ENCODE measurements around the gene NTN1. TPM values are rescaled to one million over a fixed set of nuclear protein-coding genes. Genes with fewer than 3 reads are reported as not detected.

Gene NTN1
- total RNA-seq, 1 donor from 2014 or later = 1.1 TPM

DNA sequence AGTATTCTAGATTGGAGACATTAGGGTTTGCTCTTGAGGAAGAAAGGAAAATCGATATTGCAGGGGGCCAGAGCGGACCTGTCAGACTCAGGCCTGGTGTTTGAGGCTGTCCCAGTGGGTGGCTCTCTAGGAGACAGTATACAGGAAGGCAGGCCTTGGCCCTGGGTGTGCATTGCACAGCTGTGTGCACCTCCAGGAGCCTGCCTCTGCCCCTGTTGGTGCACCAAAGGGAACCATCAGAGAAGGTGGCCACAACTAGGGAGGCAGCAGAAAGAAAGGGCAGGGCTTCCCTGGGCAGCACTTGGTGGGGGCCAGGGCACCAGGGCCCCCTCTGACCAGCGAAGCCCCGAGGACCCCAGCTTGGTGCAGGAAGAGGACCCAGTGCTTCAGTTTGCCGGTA, 188.0 kb downstream of the NTN1 start:
- ATAC-seq (ENCODE audit: low read depth) (no peak), DNase-seq (no peak)
- peaks cover 18% of the 10 kb centered on the region for H3K4me1 Mint-ChIP-seq
- no peak overlapping the region for H3K27ac Mint-ChIP-seq
- no peaks in the 10 kb centered on the region for H3K9me3 Mint-ChIP-seq
- H3K27me3 Mint-ChIP-seq = no peaks in the 10 kb centered on the region
- TF ChIP-seq, protein P1, sequence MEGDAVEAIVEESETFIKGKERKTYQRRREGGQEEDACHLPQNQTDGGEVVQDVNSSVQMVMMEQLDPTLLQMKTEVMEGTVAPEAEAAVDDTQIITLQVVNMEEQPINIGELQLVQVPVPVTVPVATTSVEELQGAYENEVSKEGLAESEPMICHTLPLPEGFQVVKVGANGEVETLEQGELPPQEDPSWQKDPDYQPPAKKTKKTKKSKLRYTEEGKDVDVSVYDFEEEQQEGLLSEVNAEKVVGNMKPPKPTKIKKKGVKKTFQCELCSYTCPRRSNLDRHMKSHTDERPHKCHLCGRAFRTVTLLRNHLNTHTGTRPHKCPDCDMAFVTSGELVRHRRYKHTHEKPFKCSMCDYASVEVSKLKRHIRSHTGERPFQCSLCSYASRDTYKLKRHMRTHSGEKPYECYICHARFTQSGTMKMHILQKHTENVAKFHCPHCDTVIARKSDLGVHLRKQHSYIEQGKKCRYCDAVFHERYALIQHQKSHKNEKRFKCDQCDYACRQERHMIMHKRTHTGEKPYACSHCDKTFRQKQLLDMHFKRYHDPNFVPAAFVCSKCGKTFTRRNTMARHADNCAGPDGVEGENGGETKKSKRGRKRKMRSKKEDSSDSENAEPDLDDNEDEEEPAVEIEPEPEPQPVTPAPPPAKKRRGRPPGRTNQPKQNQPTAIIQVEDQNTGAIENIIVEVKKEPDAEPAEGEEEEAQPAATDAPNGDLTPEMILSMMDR (IDR thresholded peaks at IDR 0.05) = no peak
- ChIA-PET CTCF (no interaction called here), POLR2A (no interaction called here)
- intact Hi-C loops (cut with micrococcal nuclease) = no loop called here
- H3K4me3 Mint-ChIP-seq = no peak overlapping the region
- no peaks in the 10 kb centered on the region for H3K36me3 Mint-ChIP-seq (ENCODE audit: low read depth)

DNA sequence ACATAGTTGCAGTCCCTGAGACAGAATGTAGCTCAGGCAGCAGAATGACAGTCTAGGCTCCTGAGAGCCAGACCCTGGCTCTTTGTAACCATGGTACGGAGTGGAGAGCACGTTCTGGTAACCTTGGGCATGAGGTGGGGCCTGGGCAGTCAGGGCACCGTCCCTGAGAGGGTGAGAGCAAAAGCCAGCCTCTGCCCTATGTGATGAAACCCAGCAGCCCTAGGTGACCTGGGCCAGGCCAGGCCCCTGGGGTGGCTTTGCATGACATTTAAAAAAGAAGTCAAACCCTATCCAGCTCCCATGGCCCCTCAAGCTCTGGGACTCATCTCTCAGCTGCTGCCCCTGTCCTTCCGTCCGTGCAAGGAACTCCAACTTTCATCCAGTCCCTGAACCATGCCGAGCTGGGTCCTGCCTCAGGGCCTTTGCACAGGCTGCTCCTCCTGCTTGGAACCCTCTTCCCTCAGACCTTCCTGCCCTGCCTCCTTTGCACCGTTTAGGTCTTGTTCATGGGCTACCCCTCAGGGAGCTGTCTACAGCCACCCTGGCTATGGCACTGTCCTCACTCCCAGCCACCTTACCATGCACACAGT, 188.6 kb downstream of the NTN1 start:
- no peak for DNase-seq
- Mint-ChIP-seq H3K4me3 (no peak overlapping the region), H3K9me3 (no peaks in the 10 kb centered on the region), H3K27me3 (no peaks in the 10 kb centered on the region), H3K27ac (no peak overlapping the region), H3K36me3 (ENCODE audit: low read depth) (no peaks in the 10 kb centered on the region), H3K4me1 (peaks cover 12% of the 10 kb centered on the region)
- POLR2A ChIA-PET = interaction anchor here (0.7 kb wide), 1 partner anchor 31 kb away, joined by 9 read pairs; no protein-coding TSS in a partner anchor
- CTCF ChIA-PET = interaction anchor here (0.6 kb wide), 1 partner anchor 451 kb away, joined by 3 read pairs; no protein-coding TSS in a partner anchor
- ATAC-seq (ENCODE audit: low read depth) = no peak
- TF ChIP-seq, protein P1 (IDR thresholded peaks at IDR 0.05) = no peak
- intact Hi-C loops (cut with micrococcal nuclease) = no loop called here

DNA sequence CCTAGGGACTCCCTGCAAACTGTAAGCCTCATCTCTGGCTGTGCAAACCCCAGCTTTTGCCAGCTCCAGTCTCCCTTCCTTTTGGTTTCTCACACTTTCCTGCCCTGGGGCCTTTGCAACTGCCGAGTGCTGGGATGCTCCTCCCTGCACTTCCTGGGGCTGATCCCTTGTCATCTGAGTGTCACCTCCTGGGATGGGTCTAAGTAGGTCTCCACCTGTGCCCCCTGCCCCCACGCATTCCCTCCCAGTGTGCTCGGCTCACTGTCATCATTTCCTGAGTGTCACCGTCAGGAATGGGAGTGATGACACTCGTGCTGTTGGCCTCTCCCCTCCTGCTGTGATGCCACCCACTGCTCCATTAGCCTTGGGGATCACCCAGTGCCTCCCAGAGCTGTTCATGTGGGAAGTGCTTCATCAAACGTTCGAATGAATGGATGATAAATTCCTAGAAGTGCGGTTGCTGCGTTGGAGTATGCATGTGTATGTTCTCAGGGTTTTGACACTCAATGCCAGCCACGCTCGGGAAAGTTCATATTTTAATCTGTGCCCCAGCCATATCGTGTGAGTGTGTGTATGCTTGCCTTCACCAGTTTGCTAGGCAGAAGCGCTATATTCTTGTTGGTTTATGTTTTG, 189.9 kb downstream of the NTN1 start:
- TF ChIP-seq, protein P1 (IDR thresholded peaks at IDR 0.05) = no peak
- Mint-ChIP-seq H3K9me3 (peaks cover 12% of the 10 kb centered on the region), H3K27ac (no peak overlapping the region), H3K4me3 (no peak overlapping the region), H3K36me3 (ENCODE audit: low read depth) (peaks cover 10% of the 10 kb centered on the region), H3K4me1 (no peaks in the 10 kb centered on the region), H3K27me3 (no peaks in the 10 kb centered on the region)
- intact Hi-C loops (cut with micrococcal nuclease) = no loop called here
- DNase-seq = no peak
- ChIA-PET POLR2A (no interaction called here), CTCF (no interaction called here)
- no peak for ATAC-seq (ENCODE audit: low read depth)

DNA sequence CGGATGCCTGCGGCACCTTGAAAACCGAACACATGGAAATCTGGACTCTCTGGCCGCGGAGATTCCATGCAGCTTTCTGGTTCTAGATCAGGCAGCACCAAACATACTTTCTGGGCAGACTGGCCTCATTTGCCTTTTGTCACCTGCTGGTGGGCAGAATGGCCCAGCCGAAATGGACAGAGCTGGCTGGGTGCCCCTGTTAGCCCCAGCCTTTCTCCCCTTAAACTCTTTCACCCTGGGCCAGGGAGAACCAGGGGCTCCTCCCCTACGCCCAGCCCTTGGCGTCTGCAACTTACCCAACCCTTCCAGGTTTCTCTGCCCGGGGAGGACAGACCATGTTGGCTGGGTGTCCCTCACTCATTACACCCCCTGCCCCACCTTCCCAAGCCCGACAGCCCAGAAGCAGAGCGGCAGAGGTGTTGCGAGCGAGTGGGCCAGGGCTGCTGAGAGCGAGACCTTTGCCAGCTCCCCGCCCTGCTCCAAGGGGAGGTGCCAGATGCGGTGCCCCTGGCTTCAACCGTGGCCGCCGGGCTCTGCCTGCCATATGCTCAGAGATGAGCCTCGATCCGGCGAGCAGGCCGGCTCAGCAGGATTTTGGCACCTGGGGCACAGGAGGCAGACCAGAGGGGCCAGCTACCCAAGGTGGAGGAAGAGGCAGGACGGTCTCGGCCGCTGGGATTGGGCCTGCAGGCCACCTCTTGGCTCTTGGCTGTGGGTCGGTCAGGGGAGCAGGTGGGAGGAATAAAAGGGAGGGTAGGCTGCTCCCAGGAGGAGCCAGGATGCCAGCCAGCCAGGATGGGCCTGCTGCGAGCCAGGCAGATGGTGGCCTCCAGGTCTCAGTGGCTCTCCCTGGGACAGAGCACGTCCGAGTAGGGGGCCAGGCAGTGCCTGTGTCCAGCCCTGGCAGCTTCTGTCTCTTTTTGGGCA, 191.3 kb downstream of the NTN1 start:
- H3K27ac Mint-ChIP-seq = no peak overlapping the region
- TF ChIP-seq, protein P1 (IDR thresholded peaks at IDR 0.05) = no peak
- H3K36me3 Mint-ChIP-seq (ENCODE audit: low read depth) = peaks cover 10% of the 10 kb centered on the region
- CTCF ChIA-PET = no interaction called here
- POLR2A ChIA-PET = no interaction called here
- DNase-seq (no peak), ATAC-seq (ENCODE audit: low read depth) (no peak)
- intact Hi-C loops (cut with micrococcal nuclease) = no loop called here
- H3K4me3 Mint-ChIP-seq = no peak overlapping the region
- H3K27me3 Mint-ChIP-seq = no peaks in the 10 kb centered on the region
- no peaks in the 10 kb centered on the region for H3K4me1 Mint-ChIP-seq
- peaks cover 16% of the 10 kb centered on the region for H3K9me3 Mint-ChIP-seq

DNA sequence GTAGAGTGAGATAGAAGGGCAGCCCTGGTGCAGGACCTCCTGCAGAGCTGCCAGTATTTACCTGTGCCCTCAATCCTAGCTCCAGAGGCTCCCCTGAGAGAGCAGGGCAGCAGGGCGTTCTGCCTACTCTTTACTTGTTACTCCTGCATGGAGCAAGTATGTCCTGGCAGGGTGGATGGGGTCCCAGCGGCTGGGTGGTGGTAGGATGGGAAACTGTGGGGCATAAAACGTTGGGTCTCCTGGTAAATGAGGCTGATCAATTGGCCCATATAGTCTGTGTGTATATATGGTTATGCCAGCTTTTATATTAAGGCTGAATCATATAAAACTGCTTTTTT, 192.0 kb downstream of the NTN1 start:
- intact Hi-C loops (cut with micrococcal nuclease) = no loop called here
- ChIA-PET CTCF (no interaction called here), POLR2A (no interaction called here)
- DNase-seq (no peak), ATAC-seq (ENCODE audit: low read depth) (no peak)
- TF ChIP-seq, protein P1 (IDR thresholded peaks at IDR 0.05) = no peak
- Mint-ChIP-seq H3K27ac (no peak overlapping the region), H3K27me3 (no peaks in the 10 kb centered on the region), H3K4me3 (no peak overlapping the region), H3K9me3 (peaks cover 16% of the 10 kb centered on the region), H3K4me1 (no peaks in the 10 kb centered on the region), H3K36me3 (ENCODE audit: low read depth) (peaks cover 10% of the 10 kb centered on the region)
